ENCODE measurements around the gene RLBP1.

DNA sequence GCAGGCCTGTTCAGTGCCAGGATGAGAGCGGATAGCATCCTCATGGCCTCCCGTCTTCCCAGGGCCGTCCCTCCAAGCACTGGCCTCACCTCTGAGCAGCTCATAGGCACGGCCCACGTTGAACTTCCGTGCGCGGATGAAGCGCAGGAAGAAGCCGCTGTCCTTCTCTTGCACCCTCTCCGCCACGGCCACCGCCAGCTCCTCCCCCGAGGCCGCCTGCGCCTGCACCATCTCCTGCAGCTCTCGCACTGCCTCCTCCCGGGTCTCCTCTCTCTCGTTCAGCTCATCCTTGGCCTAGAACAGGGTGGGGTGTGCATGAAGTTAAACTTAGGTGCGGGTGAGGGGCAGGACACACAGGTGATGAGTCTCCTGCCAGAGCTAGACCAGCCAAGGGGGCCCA is 4.3 kb downstream of the RLBP1 start:
- TF ChIP-seq, protein P1, sequence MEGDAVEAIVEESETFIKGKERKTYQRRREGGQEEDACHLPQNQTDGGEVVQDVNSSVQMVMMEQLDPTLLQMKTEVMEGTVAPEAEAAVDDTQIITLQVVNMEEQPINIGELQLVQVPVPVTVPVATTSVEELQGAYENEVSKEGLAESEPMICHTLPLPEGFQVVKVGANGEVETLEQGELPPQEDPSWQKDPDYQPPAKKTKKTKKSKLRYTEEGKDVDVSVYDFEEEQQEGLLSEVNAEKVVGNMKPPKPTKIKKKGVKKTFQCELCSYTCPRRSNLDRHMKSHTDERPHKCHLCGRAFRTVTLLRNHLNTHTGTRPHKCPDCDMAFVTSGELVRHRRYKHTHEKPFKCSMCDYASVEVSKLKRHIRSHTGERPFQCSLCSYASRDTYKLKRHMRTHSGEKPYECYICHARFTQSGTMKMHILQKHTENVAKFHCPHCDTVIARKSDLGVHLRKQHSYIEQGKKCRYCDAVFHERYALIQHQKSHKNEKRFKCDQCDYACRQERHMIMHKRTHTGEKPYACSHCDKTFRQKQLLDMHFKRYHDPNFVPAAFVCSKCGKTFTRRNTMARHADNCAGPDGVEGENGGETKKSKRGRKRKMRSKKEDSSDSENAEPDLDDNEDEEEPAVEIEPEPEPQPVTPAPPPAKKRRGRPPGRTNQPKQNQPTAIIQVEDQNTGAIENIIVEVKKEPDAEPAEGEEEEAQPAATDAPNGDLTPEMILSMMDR (conservative IDR thresholded peaks at IDR 0.05; ENCODE audit: low read depth in 2 of 2), result no peak
- TF ChIP-seq EZH2 (IDR thresholded peaks at IDR 0.05; ENCODE audit: low read depth, unreplicated experiment) (no peak), EZH2phosphoT487 (IDR thresholded peaks at IDR 0.05; ENCODE audit: unreplicated experiment) (no peak), POLR2AphosphoS5 (IDR thresholded peaks at IDR 0.05; ENCODE audit: low read depth) (no peak), REST (IDR thresholded peaks at IDR 0.05; ENCODE audit: unreplicated experiment) (no peak), STAT1 (IDR thresholded peaks at IDR 0.05; ENCODE audit: unreplicated experiment) (no peak), JUNB (IDR thresholded peaks at IDR 0.05; ENCODE audit: unreplicated experiment) (no peak), CREB1 (CRISPR knock-in tag; IDR thresholded peaks at IDR 0.05; ENCODE audit: low read depth) (no peak), ETS1 (IDR thresholded peaks at IDR 0.05) (no peak), ZNF331 (CRISPR knock-in tag; IDR thresholded peaks at IDR 0.05; ENCODE audit: low read depth) (no peak)
